Epithelial cell of esophagus (primary cell): Measurements from ENCODE around the gene FKBP8.

Source experiments
- DNase-seq: peaks from one replicate; pipeline ENCODE4 v3.0.0; 2010; ENCODE audit warnings: low read depth
- H3K4me3 ChIP-seq: 2 replicates; pipeline ENCODE4 v1.5.1; 2011; ENCODE audit warnings: mild to moderate bottlenecking, low read length, control low read depth
- TF ChIP-seq, protein P1 (sequence below): IDR thresholded peaks from 2 replicates; pipeline ENCODE4 v1.5.1; 2011; ENCODE audit warnings: low read depth, mild to moderate bottlenecking, low read length, control low read depth, inconsistent platforms; ENCODE audit not compliant: insufficient read depth; ENCODE audit errors: missing control alignments

Gene FKBP8

DNA sequence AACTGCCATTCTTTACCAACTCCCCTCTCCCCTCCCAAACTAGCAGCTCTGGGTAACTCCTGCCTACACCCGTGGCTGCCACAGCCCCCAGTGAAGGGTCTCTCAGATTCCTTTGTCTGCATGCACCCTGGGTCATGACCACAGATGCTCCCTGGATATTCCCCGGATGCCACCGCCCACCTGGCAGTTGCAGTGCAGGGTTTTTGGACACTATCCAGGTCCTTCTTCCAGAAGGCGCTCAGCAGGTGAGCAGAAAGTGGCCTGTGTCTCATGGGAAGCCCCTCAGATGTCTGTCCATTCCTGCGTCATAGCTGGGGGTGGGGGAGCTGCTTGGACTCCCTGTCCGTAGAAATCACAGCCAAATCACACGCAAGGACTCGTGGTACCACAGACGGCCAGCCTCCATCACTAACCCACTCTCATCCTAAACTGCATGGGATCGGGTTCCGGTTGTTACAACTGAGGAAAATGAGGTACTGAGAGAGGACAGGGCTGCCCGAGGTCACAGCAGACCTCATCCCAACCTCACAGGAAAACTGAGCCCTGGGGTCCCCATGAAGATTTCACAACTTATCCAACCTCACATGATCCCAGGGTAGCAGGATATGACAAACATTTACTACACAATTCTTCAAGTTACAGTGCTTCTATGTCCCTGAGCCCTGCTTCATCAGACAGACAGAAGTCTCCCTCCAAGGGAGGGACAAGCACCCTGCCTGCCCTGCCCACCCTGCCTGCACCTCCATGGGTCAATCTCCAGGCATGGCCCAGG, 60.1 kb downstream of the FKBP8 start:
- no peak for DNase-seq
- H3K4me3 ChIP-seq, result no peak overlapping the region
- TF ChIP-seq, protein P1, sequence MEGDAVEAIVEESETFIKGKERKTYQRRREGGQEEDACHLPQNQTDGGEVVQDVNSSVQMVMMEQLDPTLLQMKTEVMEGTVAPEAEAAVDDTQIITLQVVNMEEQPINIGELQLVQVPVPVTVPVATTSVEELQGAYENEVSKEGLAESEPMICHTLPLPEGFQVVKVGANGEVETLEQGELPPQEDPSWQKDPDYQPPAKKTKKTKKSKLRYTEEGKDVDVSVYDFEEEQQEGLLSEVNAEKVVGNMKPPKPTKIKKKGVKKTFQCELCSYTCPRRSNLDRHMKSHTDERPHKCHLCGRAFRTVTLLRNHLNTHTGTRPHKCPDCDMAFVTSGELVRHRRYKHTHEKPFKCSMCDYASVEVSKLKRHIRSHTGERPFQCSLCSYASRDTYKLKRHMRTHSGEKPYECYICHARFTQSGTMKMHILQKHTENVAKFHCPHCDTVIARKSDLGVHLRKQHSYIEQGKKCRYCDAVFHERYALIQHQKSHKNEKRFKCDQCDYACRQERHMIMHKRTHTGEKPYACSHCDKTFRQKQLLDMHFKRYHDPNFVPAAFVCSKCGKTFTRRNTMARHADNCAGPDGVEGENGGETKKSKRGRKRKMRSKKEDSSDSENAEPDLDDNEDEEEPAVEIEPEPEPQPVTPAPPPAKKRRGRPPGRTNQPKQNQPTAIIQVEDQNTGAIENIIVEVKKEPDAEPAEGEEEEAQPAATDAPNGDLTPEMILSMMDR, result no peak
